Measurements from ENCODE around the gene UBC. TPM values are rescaled to one million over a fixed set of nuclear protein-coding genes. Genes with fewer than 3 reads are reported as not detected.

Gene UBC
- total and polyA plus RNA-seq, 9 of the 15 experiments (the other 6 are each of a cell fraction or from before 2014, with no cell fraction given) = 533 to 1,153 (median 813) TPM

DNA sequence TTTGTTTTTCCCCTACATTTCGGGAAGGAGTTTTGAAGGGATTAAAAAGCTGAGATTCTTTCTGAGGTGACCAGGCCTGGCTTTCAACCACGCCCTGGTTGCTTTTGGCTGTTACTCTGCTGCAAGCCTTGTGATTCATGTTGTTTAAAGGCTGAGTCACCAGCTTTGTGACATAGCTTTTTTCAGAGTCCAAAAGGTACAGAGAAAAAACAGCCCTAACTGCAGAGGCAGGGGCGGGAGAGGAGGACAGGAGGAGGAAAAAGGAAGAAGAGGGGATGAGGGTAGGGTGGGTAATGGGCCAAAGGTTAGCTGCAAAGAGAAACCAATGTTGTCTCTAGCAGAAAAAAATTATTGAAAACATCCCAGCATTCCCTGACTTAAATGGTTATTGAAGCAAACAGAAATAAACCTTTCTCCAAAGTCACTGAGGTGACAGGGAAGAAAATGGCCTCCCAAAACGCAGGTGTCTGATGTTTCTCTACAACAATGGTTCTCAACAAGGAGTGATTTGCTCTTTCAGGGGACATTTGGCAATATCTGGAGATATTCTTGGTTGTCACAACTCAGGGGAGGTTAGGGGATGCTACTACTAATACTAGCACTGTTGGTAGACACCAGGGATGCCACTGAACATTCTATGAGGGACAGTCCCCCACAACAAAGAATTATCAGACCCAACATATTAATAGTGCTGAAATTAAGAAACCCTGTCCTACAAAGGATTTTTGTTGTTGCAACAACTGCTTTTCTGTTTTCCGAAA lies 2.1 kb upstream of the UBC start (continued):
- TF ChIP-seq ZKSCAN3 (CRISPR knock-in tag; IDR thresholded peaks at IDR 0.05) (no peak), KDM4B (IDR thresholded peaks at IDR 0.05; ENCODE audit: borderline replicate concordance in 2 of 2, low read depth in 1 of 2) (no peak), KLF1 (tag; IDR thresholded peaks at IDR 0.05) (no peak), PTBP1 (IDR thresholded peaks at IDR 0.05; ENCODE audit: low read depth, low read length) (no peak), TAF7 (tag; IDR thresholded peaks at IDR 0.05) (no peak), SETDB1 (IDR thresholded peaks at IDR 0.05; ENCODE audit: low read length) (no peak), CCNT2 (IDR thresholded peaks at IDR 0.05; ENCODE audit: borderline replicate concordance, extremely low read depth, insufficient read length, low read depth, low read length) (no peak), MAFK (IDR thresholded peaks at IDR 0.05; ENCODE audit: low read length) (peak; percentile 81), ZNF75A (CRISPR knock-in tag; IDR thresholded peaks at IDR 0.05) (no peak), KDM5B (IDR thresholded peaks at IDR 0.05; ENCODE audit: insufficient replicate concordance, low read depth, low read length) (no peak), FOXK2 (conservative IDR thresholded peaks at IDR 0.05 in 1 of 2, IDR thresholded peaks at IDR 0.05 in 1 of 2; ENCODE audit: low read depth in 2 of 2) (peak; percentile 85), GABPB1 (CRISPR knock-in tag; IDR thresholded peaks at IDR 0.05) (no peak), MTA3 (IDR thresholded peaks at IDR 0.05; ENCODE audit: borderline replicate concordance) (no peak), KDM1A (IDR thresholded peaks at IDR 0.05) (no peak), HDAC2 (IDR thresholded peaks at IDR 0.05) (peak; percentile 31), CC2D1A (IDR thresholded peaks at IDR 0.05) (no peak), CBFA2T2 (conservative IDR thresholded peaks at IDR 0.05) (no peak), ZNF785 (CRISPR knock-in tag; IDR thresholded peaks at IDR 0.05) (no peak), ZNF121 (CRISPR knock-in tag; conservative IDR thresholded peaks at IDR 0.05) (no peak), FOXM1 (IDR thresholded peaks at IDR 0.05; ENCODE audit: low read depth) (no peak), FOXM1 (CRISPR knock-in tag; IDR thresholded peaks at IDR 0.05; ENCODE audit: low read depth) (no peak), ZNF444 (CRISPR knock-in tag; IDR thresholded peaks at IDR 0.05) (no peak), ZNF184 (CRISPR knock-in tag; IDR thresholded peaks at IDR 0.05) (no peak)
- TF ChIP-seq, protein P1, sequence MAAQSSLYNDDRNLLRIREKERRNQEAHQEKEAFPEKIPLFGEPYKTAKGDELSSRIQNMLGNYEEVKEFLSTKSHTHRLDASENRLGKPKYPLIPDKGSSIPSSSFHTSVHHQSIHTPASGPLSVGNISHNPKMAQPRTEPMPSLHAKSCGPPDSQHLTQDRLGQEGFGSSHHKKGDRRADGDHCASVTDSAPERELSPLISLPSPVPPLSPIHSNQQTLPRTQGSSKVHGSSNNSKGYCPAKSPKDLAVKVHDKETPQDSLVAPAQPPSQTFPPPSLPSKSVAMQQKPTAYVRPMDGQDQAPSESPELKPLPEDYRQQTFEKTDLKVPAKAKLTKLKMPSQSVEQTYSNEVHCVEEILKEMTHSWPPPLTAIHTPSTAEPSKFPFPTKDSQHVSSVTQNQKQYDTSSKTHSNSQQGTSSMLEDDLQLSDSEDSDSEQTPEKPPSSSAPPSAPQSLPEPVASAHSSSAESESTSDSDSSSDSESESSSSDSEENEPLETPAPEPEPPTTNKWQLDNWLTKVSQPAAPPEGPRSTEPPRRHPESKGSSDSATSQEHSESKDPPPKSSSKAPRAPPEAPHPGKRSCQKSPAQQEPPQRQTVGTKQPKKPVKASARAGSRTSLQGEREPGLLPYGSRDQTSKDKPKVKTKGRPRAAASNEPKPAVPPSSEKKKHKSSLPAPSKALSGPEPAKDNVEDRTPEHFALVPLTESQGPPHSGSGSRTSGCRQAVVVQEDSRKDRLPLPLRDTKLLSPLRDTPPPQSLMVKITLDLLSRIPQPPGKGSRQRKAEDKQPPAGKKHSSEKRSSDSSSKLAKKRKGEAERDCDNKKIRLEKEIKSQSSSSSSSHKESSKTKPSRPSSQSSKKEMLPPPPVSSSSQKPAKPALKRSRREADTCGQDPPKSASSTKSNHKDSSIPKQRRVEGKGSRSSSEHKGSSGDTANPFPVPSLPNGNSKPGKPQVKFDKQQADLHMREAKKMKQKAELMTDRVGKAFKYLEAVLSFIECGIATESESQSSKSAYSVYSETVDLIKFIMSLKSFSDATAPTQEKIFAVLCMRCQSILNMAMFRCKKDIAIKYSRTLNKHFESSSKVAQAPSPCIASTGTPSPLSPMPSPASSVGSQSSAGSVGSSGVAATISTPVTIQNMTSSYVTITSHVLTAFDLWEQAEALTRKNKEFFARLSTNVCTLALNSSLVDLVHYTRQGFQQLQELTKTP (IDR thresholded peaks at IDR 0.05; ENCODE audit: low read depth in 1 of 2, partially characterized antibody in 2 of 2) = peak; percentile 1 to 46
- TF ChIP-seq, protein P2, sequence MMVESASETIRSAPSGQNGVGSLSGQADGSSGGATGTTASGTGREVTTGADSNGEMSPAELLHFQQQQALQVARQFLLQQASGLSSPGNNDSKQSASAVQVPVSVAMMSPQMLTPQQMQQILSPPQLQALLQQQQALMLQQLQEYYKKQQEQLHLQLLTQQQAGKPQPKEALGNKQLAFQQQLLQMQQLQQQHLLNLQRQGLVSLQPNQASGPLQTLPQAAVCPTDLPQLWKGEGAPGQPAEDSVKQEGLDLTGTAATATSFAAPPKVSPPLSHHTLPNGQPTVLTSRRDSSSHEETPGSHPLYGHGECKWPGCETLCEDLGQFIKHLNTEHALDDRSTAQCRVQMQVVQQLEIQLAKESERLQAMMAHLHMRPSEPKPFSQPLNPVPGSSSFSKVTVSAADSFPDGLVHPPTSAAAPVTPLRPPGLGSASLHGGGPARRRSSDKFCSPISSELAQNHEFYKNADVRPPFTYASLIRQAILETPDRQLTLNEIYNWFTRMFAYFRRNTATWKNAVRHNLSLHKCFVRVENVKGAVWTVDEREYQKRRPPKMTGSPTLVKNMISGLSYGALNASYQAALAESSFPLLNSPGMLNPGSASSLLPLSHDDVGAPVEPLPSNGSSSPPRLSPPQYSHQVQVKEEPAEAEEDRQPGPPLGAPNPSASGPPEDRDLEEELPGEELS (CRISPR knock-in tag; IDR thresholded peaks at IDR 0.05; ENCODE audit: borderline replicate concordance) = no peak

Data from K562 (cell line).